HUES6 (cell line): ENCODE data around the gene ARHGAP31.
"Not testable (repeated sequence)": the region's sequence is repeated elsewhere in the genome, so short reads cannot be mapped to it uniquely, and the experiment has no call there.

Source experiments
- H3K27ac ChIP-seq: 2 replicates; pipeline ENCODE4 v1.7.0; 2013; ENCODE audit warnings: low read depth, mild to moderate bottlenecking, low read length, inconsistent platforms
- H3K27me3 ChIP-seq: 2 replicates; pipeline ENCODE4 v1.6.1; 2013; ENCODE audit warnings: low read length; ENCODE audit not compliant: control insufficient read depth, insufficient read depth
- H3K36me3 ChIP-seq: 2 replicates; pipeline ENCODE4 v1.6.1; 2013; ENCODE audit warnings: low read length; ENCODE audit not compliant: control insufficient read depth, insufficient read depth
- H3K4me1 ChIP-seq: 2 replicates; pipeline ENCODE4 v1.6.1; 2013; ENCODE audit warnings: low read length; ENCODE audit not compliant: control insufficient read depth, insufficient read depth
- H3K4me3 ChIP-seq: 2 replicates; pipeline ENCODE4 v1.5.1; 2013; ENCODE audit warnings: low read depth, low read length
- H3K9ac ChIP-seq: one replicate; pipeline ENCODE4 v1.6.1; 2013; ENCODE audit warnings: mild to moderate bottlenecking, low read length
- H3K9me3 ChIP-seq: 2 replicates; pipeline ENCODE4 v1.6.1; 2013; ENCODE audit warnings: low read depth, low read length; ENCODE audit not compliant: control insufficient read depth, insufficient read depth

The ARHGAP31 gene

GRCh38 chr3:119351581-119351980, 57.4 kb downstream of the ARHGAP31 start:
- H3K4me3 ChIP-seq = no peak overlapping the region
- no peaks in the 10 kb centered on the region for H3K27me3 ChIP-seq
- H3K9ac ChIP-seq = no peak overlapping the region

DNA sequence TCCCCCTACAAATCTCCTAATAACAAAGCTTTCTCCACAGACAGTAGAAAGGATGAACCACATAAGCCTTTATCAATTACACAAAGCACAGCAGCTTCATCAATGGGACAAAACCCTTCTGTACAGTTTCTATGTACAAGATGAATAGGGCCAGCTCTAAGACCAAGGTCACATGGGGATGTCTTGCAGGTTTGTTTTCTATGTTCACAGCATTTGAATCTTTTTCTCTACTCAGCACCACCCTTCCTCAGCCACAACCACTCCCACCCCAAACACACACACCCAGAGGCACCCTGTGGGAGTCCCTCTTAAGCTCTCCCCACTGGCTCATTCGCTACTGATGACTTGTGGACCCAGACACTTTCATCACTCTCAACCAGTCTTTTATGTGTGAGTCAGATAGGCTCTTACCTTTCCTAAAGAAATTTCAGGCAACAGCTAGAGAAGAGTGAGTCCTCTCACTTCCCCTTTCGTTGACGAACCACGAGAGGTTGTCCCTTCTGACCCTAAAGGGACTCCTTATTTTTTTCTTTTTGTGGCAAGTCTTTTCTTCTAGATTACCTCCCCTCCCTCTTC, 57.9 kb downstream of the ARHGAP31 start:
- H3K9me3 ChIP-seq = no peaks in the 10 kb centered on the region
- H3K27ac ChIP-seq = no peak overlapping the region
- no peak overlapping the region for H3K9ac ChIP-seq
- no peaks in the 10 kb centered on the region for H3K36me3 ChIP-seq
- H3K4me3 ChIP-seq = no peak overlapping the region
- no peaks in the 10 kb centered on the region for H3K27me3 ChIP-seq
- H3K4me1 ChIP-seq = peaks cover 55% of the 10 kb centered on the region

More at GRCh38 chr3:119351581-119351980, 57.4 kb downstream of the ARHGAP31 start:
- no peak overlapping the region for H3K27ac ChIP-seq
- H3K4me1 ChIP-seq = peaks cover 59% of the 10 kb centered on the region
- H3K36me3 ChIP-seq = no peaks in the 10 kb centered on the region
- H3K9me3 ChIP-seq = no peaks in the 10 kb centered on the region

- Histone ChIP-seq H3K4me1 (peaks cover 61% of the 10 kb centered on the region), H3K9ac (no peak overlapping the region), H3K4me3 (no peak overlapping the region), H3K36me3 (no peaks in the 10 kb centered on the region), H3K27me3 (no peaks in the 10 kb centered on the region), H3K9me3 (no peaks in the 10 kb centered on the region), H3K27ac (no peak overlapping the region)
These were observed 58.8 kb downstream of the ARHGAP31 start for GRCh38 chr3:119352863-119353527.

DNA sequence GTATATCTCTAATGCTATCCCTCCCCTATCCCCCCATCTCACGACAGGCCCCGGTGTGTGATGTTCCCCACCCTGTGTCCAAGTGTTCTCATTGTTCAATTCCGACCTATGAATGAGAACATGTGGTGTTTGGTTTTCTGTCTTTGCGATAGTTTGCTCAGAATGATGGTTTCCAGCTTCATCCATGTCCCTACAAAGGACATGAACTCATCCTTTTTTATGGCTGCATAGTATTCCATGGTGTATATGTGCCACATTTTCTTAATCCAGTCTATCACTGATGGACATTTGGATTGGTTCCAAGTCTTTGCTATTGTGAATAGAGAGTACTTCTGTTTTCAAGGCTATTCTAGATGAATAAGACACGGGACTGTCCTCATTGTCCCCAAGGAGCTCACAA, 61.4 kb downstream of the ARHGAP31 start:
- H3K4me3 ChIP-seq, H3K9ac ChIP-seq, H3K27ac ChIP-seq, H3K36me3 ChIP-seq, H3K9me3 ChIP-seq, H3K27me3 ChIP-seq: not testable (repeated sequence)
- H3K4me1 ChIP-seq = peaks cover 50% of the 10 kb centered on the region

DNA sequence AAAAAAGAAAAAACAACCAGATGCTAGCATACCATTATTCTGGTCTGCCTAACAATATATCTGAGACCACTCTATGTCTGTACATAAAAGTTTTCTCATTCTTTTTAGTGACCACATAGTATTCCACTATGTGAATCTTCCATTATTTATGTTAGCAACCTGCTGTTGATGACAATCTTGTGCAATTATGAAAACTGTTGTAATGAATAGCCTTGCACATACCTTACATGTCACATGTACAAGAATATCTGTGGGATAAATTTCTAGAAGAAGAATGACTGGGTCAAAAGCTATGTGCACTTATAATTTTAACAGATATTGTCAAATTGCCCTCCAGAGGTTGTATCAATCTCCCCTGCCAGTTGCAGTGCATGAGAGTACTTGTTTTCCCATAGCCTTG, 62.5 kb downstream of the ARHGAP31 start:
- Histone ChIP-seq H3K4me1 (peaks cover 50% of the 10 kb centered on the region), H3K4me3 (no peak overlapping the region), H3K27ac (no peak overlapping the region), H3K27me3 (no peaks in the 10 kb centered on the region), H3K9me3 (no peaks in the 10 kb centered on the region), H3K36me3 (no peaks in the 10 kb centered on the region), H3K9ac (no peak overlapping the region)

DNA sequence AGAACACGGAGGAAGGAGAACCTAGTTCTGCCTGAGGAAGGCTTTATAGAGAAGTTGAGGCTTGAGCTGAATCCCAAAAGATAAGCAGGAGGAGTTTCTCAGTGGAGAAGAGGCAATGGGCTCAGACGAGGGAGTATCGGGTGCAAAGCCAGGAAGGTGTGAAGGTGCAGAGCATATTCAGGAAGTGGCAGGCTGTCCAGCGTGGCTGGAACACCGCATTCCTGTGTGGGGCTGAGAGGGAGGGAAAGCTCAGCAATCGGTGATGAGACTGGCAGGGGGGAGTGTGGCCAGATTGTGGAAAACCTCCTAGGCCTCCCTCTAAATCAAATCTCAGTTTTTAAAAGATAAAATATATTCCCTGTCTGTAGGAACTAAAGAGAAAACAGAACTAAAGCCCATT, 63.0 kb downstream of the ARHGAP31 start:
- Histone ChIP-seq H3K27me3 (no peaks in the 10 kb centered on the region), H3K9me3 (no peaks in the 10 kb centered on the region), H3K36me3 (no peaks in the 10 kb centered on the region), H3K27ac (no peak overlapping the region), H3K4me1 (peaks cover 48% of the 10 kb centered on the region), H3K9ac (no peak overlapping the region), H3K4me3 (no peak overlapping the region)

- no peak overlapping the region for H3K4me3 ChIP-seq
- no peak overlapping the region for H3K9ac ChIP-seq
- no peaks in the 10 kb centered on the region for H3K27me3 ChIP-seq
- H3K9me3 ChIP-seq = no peaks in the 10 kb centered on the region
- no peaks in the 10 kb centered on the region for H3K36me3 ChIP-seq
- H3K27ac ChIP-seq = no peak overlapping the region
- peaks cover 34% of the 10 kb centered on the region for H3K4me1 ChIP-seq
These were observed 65.5 kb downstream of the ARHGAP31 start for GRCh38 chr3:119359476-119360326.

- H3K4me3 ChIP-seq = no peak overlapping the region
- no peak overlapping the region for H3K9ac ChIP-seq
- H3K27me3 ChIP-seq = no peaks in the 10 kb centered on the region
- peaks cover 39% of the 10 kb centered on the region for H3K4me1 ChIP-seq
- H3K36me3 ChIP-seq = no peaks in the 10 kb centered on the region
- no peaks in the 10 kb centered on the region for H3K9me3 ChIP-seq
- H3K27ac ChIP-seq = peak overlapping the region; percentile 3; the same call in 1 of the 2 replicates
These were observed 66.7 kb downstream of the ARHGAP31 start for GRCh38 chr3:119360736-119361462.

DNA sequence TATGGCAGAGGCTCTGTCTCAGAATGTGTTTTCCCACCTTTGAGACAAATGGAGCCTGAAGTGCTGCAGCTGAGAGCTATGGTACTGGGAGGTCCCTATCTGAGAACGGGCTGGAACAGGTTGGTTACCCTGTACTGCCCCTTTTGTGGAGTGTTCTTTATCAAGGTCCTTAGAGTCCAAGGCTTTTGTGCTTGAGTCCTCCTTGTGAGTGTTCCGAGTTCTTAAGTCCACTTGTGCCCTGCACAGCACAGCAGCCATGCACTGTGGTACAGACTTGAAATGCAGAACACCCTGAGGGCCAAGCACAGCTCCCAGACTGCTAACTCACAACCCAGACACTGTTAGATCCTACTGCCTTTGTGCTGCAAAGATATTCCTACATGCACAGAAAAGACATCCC, 67.8 kb downstream of the ARHGAP31 start:
- H3K27me3 ChIP-seq = no peaks in the 10 kb centered on the region
- H3K9ac ChIP-seq = no peak overlapping the region
- peaks cover 39% of the 10 kb centered on the region for H3K4me1 ChIP-seq
- no peak overlapping the region for H3K4me3 ChIP-seq
- H3K9me3 ChIP-seq = no peaks in the 10 kb centered on the region
- no peaks in the 10 kb centered on the region for H3K36me3 ChIP-seq
- no peak overlapping the region for H3K27ac ChIP-seq

DNA sequence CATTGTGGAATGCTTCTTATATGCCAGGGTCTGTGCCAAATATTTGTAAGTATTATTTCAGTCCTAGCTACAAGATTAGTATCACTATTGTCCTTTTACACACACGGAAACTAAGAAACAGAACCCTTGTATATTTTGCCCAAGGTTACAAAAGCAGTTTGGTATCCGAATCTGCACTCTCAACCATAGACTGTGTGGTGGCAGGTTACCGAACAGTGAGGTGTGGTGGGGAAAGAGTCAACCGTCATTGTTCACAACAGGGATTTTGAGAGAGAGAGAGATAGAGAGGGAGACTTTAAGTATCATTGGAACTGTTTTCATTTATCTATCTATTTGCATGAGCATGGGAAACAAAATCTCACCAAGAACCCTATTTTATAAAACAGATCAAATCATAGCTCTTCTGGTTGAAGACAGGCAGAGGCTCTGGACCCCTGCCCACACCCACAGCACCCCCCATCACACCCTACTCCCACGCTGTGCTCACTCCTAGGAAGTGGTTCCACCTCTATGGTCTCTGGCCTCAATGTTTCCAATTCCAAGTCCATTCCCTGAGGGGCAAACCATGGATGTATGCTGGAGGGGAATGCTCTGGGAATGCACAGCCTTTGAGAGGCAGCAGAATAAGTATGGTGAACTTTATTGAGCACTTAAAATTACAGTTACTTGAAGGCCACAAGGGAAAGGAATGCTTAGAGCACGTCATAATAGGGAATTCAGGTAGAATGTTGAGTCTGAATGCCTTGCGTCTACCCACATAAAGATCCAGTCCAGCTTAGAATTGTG, 69.0 kb downstream of the ARHGAP31 start:
- no peaks in the 10 kb centered on the region for H3K9me3 ChIP-seq
- H3K27ac ChIP-seq = no peak overlapping the region
- H3K4me1 ChIP-seq = peaks cover 32% of the 10 kb centered on the region
- H3K27me3 ChIP-seq = no peaks in the 10 kb centered on the region
- H3K9ac ChIP-seq = no peak overlapping the region
- H3K36me3 ChIP-seq = no peaks in the 10 kb centered on the region
- H3K4me3 ChIP-seq = no peak overlapping the region
